Mesenchymal stem cell (in vitro differentiated cells and primary cell): ENCODE measurements around the gene SDSL.

Source experiments
- DNase-seq: peaks from one replicate; pipeline ENCODE4 v3.0.0-alpha.2; 2013
- H2AFZ ChIP-seq: one replicate; pipeline ENCODE4 v1.6.1; 2013; ENCODE audit warnings: low read depth, mild to moderate bottlenecking, control low read depth, inconsistent platforms, low read length, moderate library complexity
- H2AK5ac ChIP-seq: 2 replicates; pipeline ENCODE4 v1.6.1; 2013; ENCODE audit warnings: low read length, moderate library complexity, mild to moderate bottlenecking, inconsistent platforms; ENCODE audit not compliant: severe bottlenecking
- H2BK120ac ChIP-seq: one replicate; pipeline ENCODE4 v1.6.1; 2013; ENCODE audit warnings: low read depth, mild to moderate bottlenecking, inconsistent platforms, low read length, moderate library complexity
- H2BK12ac ChIP-seq, 2 experiments: one replicate each; pipeline ENCODE4 v1.6.1; 2013; ENCODE audit warnings: inconsistent platforms in 2 of 2, low read length in 2 of 2, mild to moderate bottlenecking in 2 of 2, moderate library complexity in 2 of 2, control low read depth in 1 of 2
- H2BK15ac ChIP-seq: one replicate; pipeline ENCODE4 v1.6.1; 2013; ENCODE audit warnings: mild to moderate bottlenecking, low read depth, inconsistent platforms; ENCODE audit not compliant: poor library complexity, severe bottlenecking
- H2BK5ac ChIP-seq: 2 replicates; pipeline ENCODE4 v1.6.1; 2013; ENCODE audit warnings: low read depth, mild to moderate bottlenecking, low read length, control low read depth, inconsistent platforms; ENCODE audit not compliant: poor library complexity, severe bottlenecking
- H3K14ac ChIP-seq, 2 experiments: one replicate each; pipeline ENCODE4 v1.6.1; 2013; ENCODE audit warnings: inconsistent platforms in 2 of 2, low read length in 2 of 2, control low read depth in 1 of 2, mild to moderate bottlenecking in 1 of 2, moderate library complexity in 1 of 2
- H3K18ac ChIP-seq, 2 experiments: one replicate each; pipeline ENCODE4 v1.6.1; 2013; ENCODE audit warnings: inconsistent platforms in 2 of 2, low read length in 2 of 2, control low read depth in 1 of 2, low read depth in 1 of 2, mild to moderate bottlenecking in 1 of 2
- H3K23ac ChIP-seq, 2 experiments: one replicate each; pipeline ENCODE4 v1.6.1; 2013; ENCODE audit warnings: inconsistent platforms in 2 of 2, low read length in 2 of 2, mild to moderate bottlenecking in 2 of 2, moderate library complexity in 2 of 2, control low read depth in 1 of 2
- H3K27ac ChIP-seq: 2 replicates; pipeline ENCODE4 v1.5.1; 2013; ENCODE audit warnings: mild to moderate bottlenecking, moderate library complexity, low read length, control low read depth, inconsistent platforms; ENCODE audit not compliant: poor library complexity, severe bottlenecking
- H3K27me3 ChIP-seq, 2 experiments: 2 replicates each; pipeline versions ENCODE4 v1.6.1 to v1.7.0; 2013; ENCODE audit warnings: low read length in 2 of 2, mild to moderate bottlenecking in 2 of 2, moderate library complexity in 2 of 2, control low read depth in 1 of 2, inconsistent platforms in 1 of 2; ENCODE audit not compliant: control insufficient read depth in 1 of 2, insufficient read depth in 1 of 2
- H3K36me3 ChIP-seq, 2 experiments: 2 replicates each; pipeline versions ENCODE4 v1.6.1 to v1.7.0; 2013; ENCODE audit warnings: low read length in 2 of 2, control low read depth in 1 of 2, inconsistent platforms in 1 of 2, low read depth in 1 of 2, mild to moderate bottlenecking in 1 of 2; ENCODE audit not compliant: insufficient read depth in 2 of 2, control insufficient read depth in 1 of 2
- H3K4ac ChIP-seq, 2 experiments: one replicate each; pipeline ENCODE4 v1.6.1; 2013; ENCODE audit warnings: inconsistent platforms in 2 of 2, low read length in 2 of 2, mild to moderate bottlenecking in 2 of 2, moderate library complexity in 2 of 2, control low read depth in 1 of 2, low read depth in 1 of 2
- H3K4me1 ChIP-seq: 2 replicates; pipeline ENCODE4 v1.6.1; 2013; ENCODE audit warnings: low read depth, low read length, control low read depth; ENCODE audit not compliant: control insufficient read depth, insufficient read depth
- H3K4me2 ChIP-seq: 2 replicates; pipeline ENCODE4 v1.6.1; 2013; ENCODE audit warnings: low read length, mild to moderate bottlenecking, inconsistent platforms; ENCODE audit not compliant: poor library complexity, severe bottlenecking
- H3K4me3 ChIP-seq, 2 experiments: 2 replicates each; pipeline versions ENCODE4 v1.5.1 to v1.7.0; 2013; ENCODE audit warnings: low read length in 2 of 2, mild to moderate bottlenecking in 2 of 2, control low read depth in 1 of 2, low read depth in 1 of 2; ENCODE audit not compliant: insufficient read depth in 1 of 2
- H3K79me1 ChIP-seq: replicated peaks from 2 replicates; pipeline ENCODE4 v1.6.1; 2013; ENCODE audit warnings: mild to moderate bottlenecking, control low read depth, low read length, inconsistent platforms; ENCODE audit not compliant: poor library complexity, severe bottlenecking
- H3K9ac ChIP-seq: 2 replicates; pipeline ENCODE4 v1.7.0; 2013; ENCODE audit warnings: mild to moderate bottlenecking, low read length, moderate library complexity
- H3K9me3 ChIP-seq: 2 replicates; pipeline ENCODE4 v1.7.0; 2013; ENCODE audit warnings: mild to moderate bottlenecking, low read length; ENCODE audit not compliant: control insufficient read depth
- H4K8ac ChIP-seq: one replicate; pipeline ENCODE4 v1.6.1; 2013; ENCODE audit warnings: inconsistent platforms, mild to moderate bottlenecking, low read length, moderate library complexity
- H4K91ac ChIP-seq: one replicate; pipeline ENCODE4 v1.6.1; 2013; ENCODE audit warnings: mild to moderate bottlenecking, low read length, inconsistent platforms
- WGBS: methylation state at CpG from one replicate; pipeline ENCODE4 v1.1.7; 2013; ENCODE audit warnings: mixed read lengths; 5-methylcytosine and 5-hydroxymethylcytosine counted together

The SDSL gene

GRCh38 chr12:113374823-113375428 is 47.3 kb upstream of the SDSL start:
- DNase-seq, result no peak
- no peak overlapping the region for H2BK120ac ChIP-seq
- no peak overlapping the region for H4K8ac ChIP-seq
- H2BK5ac ChIP-seq, result no peak overlapping the region
- H3K23ac ChIP-seq, result no peak overlapping the region
- H3K18ac ChIP-seq, result no peak overlapping the region
- H4K91ac ChIP-seq, result no peak overlapping the region
- WGBS, result 96% methylated on average over 3 of the region's 4 CpGs
- H3K4me2 ChIP-seq, result no peak overlapping the region
- no peak overlapping the region for H3K14ac ChIP-seq
- no peak overlapping the region for H3K27ac ChIP-seq
- no peak overlapping the region for H2BK15ac ChIP-seq
- no peak overlapping the region for H2AFZ ChIP-seq
- peaks cover 12% of the 10 kb centered on the region for H3K79me1 ChIP-seq
- H3K4me3 ChIP-seq, result no peak overlapping the region
- H3K9me3 ChIP-seq, result no peaks in the 10 kb centered on the region
- no peak overlapping the region for H2AK5ac ChIP-seq
- H3K9ac ChIP-seq, result no peak overlapping the region
- no peak overlapping the region for H3K4ac ChIP-seq
- H3K27me3 ChIP-seq, result no peaks in the 10 kb centered on the region
- no peaks in the 10 kb centered on the region for H3K4me1 ChIP-seq
- H3K36me3 ChIP-seq, result peaks cover 51 to 65% of the 10 kb centered on the region in 2 experiments
- no peak overlapping the region for H2BK12ac ChIP-seq

- Histone ChIP-seq H3K14ac (no peak overlapping the region), H3K79me1 (peaks cover 7% of the 10 kb centered on the region), H2AK5ac (no peak overlapping the region), H3K18ac (no peak overlapping the region), H3K36me3 (peaks cover 43 to 71% of the 10 kb centered on the region in 2 experiments), H3K9ac (no peak overlapping the region), H3K27me3 (no peaks in the 10 kb centered on the region), H2BK120ac (no peak overlapping the region), H2BK15ac (no peak overlapping the region), H3K4me3 (no peak overlapping the region), H2BK12ac (no peak overlapping the region), H3K4me1 (no peaks in the 10 kb centered on the region), H4K8ac (no peak overlapping the region), H2BK5ac (no peak overlapping the region), H3K4ac (no peak overlapping the region), H4K91ac (no peak overlapping the region), H2AFZ (no peak overlapping the region), H3K4me2 (no peak overlapping the region), H3K9me3 (no peaks in the 10 kb centered on the region), H3K27ac (no peak overlapping the region), H3K23ac (no peak overlapping the region)
- no peak for DNase-seq
- WGBS, result 97% methylated on average over 3 of the region's 3 CpGs
Observed at GRCh38 chr12:113378291-113378690, 43.9 kb upstream of the SDSL start.

GRCh38 chr12:113381220-113381619 is 41.0 kb upstream of the SDSL start:
- Histone ChIP-seq H2BK15ac (no peak overlapping the region), H2BK120ac (no peak overlapping the region), H3K4me1 (no peaks in the 10 kb centered on the region), H3K27me3 (no peaks in the 10 kb centered on the region), H3K27ac (no peak overlapping the region), H3K9me3 (no peaks in the 10 kb centered on the region), H3K4me3 (no peak overlapping the region), H3K4me2 (no peak overlapping the region), H3K9ac (no peak overlapping the region), H2AK5ac (no peak overlapping the region), H3K18ac (no peak overlapping the region), H2BK5ac (no peak overlapping the region), H4K91ac (no peak overlapping the region), H3K79me1 (peaks cover 5% of the 10 kb centered on the region), H3K4ac (no peak overlapping the region), H4K8ac (no peak overlapping the region), H3K14ac (no peak overlapping the region), H2AFZ (no peak overlapping the region), H3K36me3 (peaks cover 43 to 68% of the 10 kb centered on the region in 2 experiments), H2BK12ac (no peak overlapping the region), H3K23ac (no peak overlapping the region)
- no peak for DNase-seq
- 81% methylated on average over 9 of the region's 11 CpGs for WGBS

GRCh38 chr12:113382206-113382605 is 40.0 kb upstream of the SDSL start:
- Histone ChIP-seq H4K8ac (no peak overlapping the region), H3K79me1 (peaks cover 3% of the 10 kb centered on the region), H3K23ac (no peak overlapping the region), H3K4ac (no peak overlapping the region), H3K36me3 (peaks cover 45 to 65% of the 10 kb centered on the region in 2 experiments), H3K14ac (no peak overlapping the region), H2BK12ac (no peak overlapping the region), H3K9me3 (no peaks in the 10 kb centered on the region), H3K4me2 (no peak overlapping the region), H2AK5ac (no peak overlapping the region), H4K91ac (no peak overlapping the region), H2AFZ (no peak overlapping the region), H2BK15ac (no peak overlapping the region), H3K27ac (no peak overlapping the region), H2BK5ac (no peak overlapping the region), H3K4me1 (no peaks in the 10 kb centered on the region), H3K9ac (no peak overlapping the region), H3K18ac (no peak overlapping the region), H3K27me3 (no peaks in the 10 kb centered on the region), H2BK120ac (no peak overlapping the region), H3K4me3 (no peak overlapping the region)
- WGBS, result 98% methylated on average over 4 of the region's 4 CpGs
- no peak for DNase-seq
